IMR-90 (cell line): ENCODE data around the gene CENPA. TPM values are rescaled to one million over a fixed set of nuclear protein-coding genes. Genes with fewer than 3 reads are reported as not detected.

ENCODE experiments used
- ATAC-seq: fragments of 200-7000 bp; cut with Tn5 transposase; 2 replicates; pipeline ENCODE4 v1.9.1; 2020; ENCODE audit warnings: low read depth, mild to moderate bottlenecking, moderate library complexity
- BruUV-seq: library from RNA; stranded (reverse); fragments of 400-500 nt; replicated peaks from 2 replicates; lab custom pipeline; 2021; lab: Mats Ljungman, UMichigan
- CTCF ChIA-PET: fragments of 300-600 bp; formaldehyde crosslinking; extraction: SDS; loops from one replicate; lab custom pipeline; 2021; ENCODE audit warnings: antibody characterized with exemption; lab: Yijun Ruan, JAX
- POLR2A ChIA-PET: fragments of 300-600 bp; sonication (Branson Sonifier 250); formaldehyde crosslinking; loops from one replicate; lab custom pipeline; 2022; ENCODE audit warnings: antibody characterized with exemption; ENCODE audit not compliant: unreplicated experiment; lab: Charles Lee
- DNase-seq: peaks from one replicate; pipeline ENCODE4 v3.0.0; 2013
- H2AFZ ChIP-seq: replicated peaks from 2 replicates; pipeline ENCODE3; 2013; ENCODE audit warnings: low read length, mild to moderate bottlenecking; ENCODE audit not compliant: poor library complexity
- H2AK5ac ChIP-seq: 2 replicates; pipeline ENCODE4 v1.6.1; 2013; ENCODE audit warnings: low read depth, low read length, inconsistent platforms
- H2AK9ac ChIP-seq: replicated peaks from 2 replicates; pipeline ENCODE3; 2013; ENCODE audit warnings: mild to moderate bottlenecking, low read depth, low read length, moderate library complexity; ENCODE audit not compliant: poor library complexity
- H2BK120ac ChIP-seq: 2 replicates; pipeline ENCODE4 v1.6.1; 2013; ENCODE audit warnings: low read depth, low read length, inconsistent platforms
- H2BK15ac ChIP-seq: 3 replicates; pipeline ENCODE4 v1.6.1; 2013; ENCODE audit warnings: low read depth, low read length, inconsistent platforms
- H2BK20ac ChIP-seq: 2 replicates; pipeline ENCODE4 v1.6.1; 2013; ENCODE audit warnings: low read depth, mild to moderate bottlenecking, inconsistent platforms, low read length, moderate library complexity
- H2BK5ac ChIP-seq: 2 replicates; pipeline ENCODE4 v1.6.1; 2013; ENCODE audit warnings: mild to moderate bottlenecking, low read depth, low read length, inconsistent platforms; ENCODE audit not compliant: poor library complexity, severe bottlenecking
- H3K14ac ChIP-seq: replicated peaks from 2 replicates; pipeline ENCODE4 v1.6.1; 2013; ENCODE audit warnings: low read depth, low read length, inconsistent platforms
- H3K18ac ChIP-seq: 2 replicates; pipeline ENCODE4 v1.6.1; 2013; ENCODE audit warnings: low read depth, low read length, control low read depth
- H3K23ac ChIP-seq: 2 replicates; pipeline ENCODE4 v1.6.1; 2013; ENCODE audit warnings: low read depth, low read length, inconsistent platforms
- H3K27ac ChIP-seq: 2 replicates; pipeline ENCODE4 v1.5.1; 2013; ENCODE audit warnings: mild to moderate bottlenecking, control low read depth, low read length; ENCODE audit not compliant: insufficient read depth
- H3K27me3 ChIP-seq: 2 replicates; pipeline ENCODE4 v1.6.1; 2013; ENCODE audit warnings: low read length; ENCODE audit not compliant: control insufficient read depth, insufficient read depth
- H3K36me3 ChIP-seq: 2 replicates; pipeline ENCODE4 v1.6.1; 2013; ENCODE audit warnings: low read length, mixed read lengths; ENCODE audit not compliant: control insufficient read depth, insufficient read depth
- H3K4ac ChIP-seq: 2 replicates; pipeline ENCODE4 v1.6.1; 2013; ENCODE audit warnings: low read depth, low read length, inconsistent platforms
- H3K4me1 ChIP-seq: 2 replicates; pipeline ENCODE4 v1.6.1; 2013; ENCODE audit warnings: low read length, mixed read lengths; ENCODE audit not compliant: control insufficient read depth, insufficient read depth
- H3K4me2 ChIP-seq: 2 replicates; pipeline ENCODE4 v1.6.1; 2013; ENCODE audit warnings: low read depth, mild to moderate bottlenecking, control low read depth, low read length, moderate library complexity
- H3K4me3 ChIP-seq: 2 replicates; pipeline ENCODE4 v1.5.1; 2013; ENCODE audit warnings: low read depth, mild to moderate bottlenecking, control low read depth, low read length, moderate library complexity; ENCODE audit not compliant: insufficient read depth
- H3K56ac ChIP-seq: 2 replicates; pipeline ENCODE4 v1.6.1; 2013; ENCODE audit warnings: low read length, inconsistent platforms; ENCODE audit not compliant: insufficient read depth; ENCODE audit errors: extremely low read depth
- H3K79me1 ChIP-seq, 2 experiments: 2 replicates each; pipeline ENCODE4 v1.6.1; 2013; ENCODE audit warnings: low read length in 2 of 2, inconsistent platforms in 1 of 2, low read depth in 1 of 2
- H3K9ac ChIP-seq: 2 replicates; pipeline ENCODE4 v1.6.1; 2013; ENCODE audit warnings: low read depth, low read length, control low read depth
- H3K9me1 ChIP-seq: 2 replicates; pipeline ENCODE4 v1.6.1; 2013; ENCODE audit warnings: low read length, inconsistent platforms; ENCODE audit not compliant: insufficient read depth
- H3K9me3 ChIP-seq: 2 replicates; pipeline ENCODE4 v1.6.1; 2013; ENCODE audit warnings: low read length; ENCODE audit not compliant: control insufficient read depth, insufficient read depth
- H4K20me1 ChIP-seq: 2 replicates; pipeline ENCODE4 v1.6.1; 2013; ENCODE audit warnings: low read length, inconsistent platforms; ENCODE audit not compliant: insufficient read depth
- H4K5ac ChIP-seq: 2 replicates; pipeline ENCODE4 v1.6.1; 2013; ENCODE audit warnings: mild to moderate bottlenecking, low read depth, low read length, control low read depth
- H4K8ac ChIP-seq, 2 experiments: 2 replicates each; pipeline ENCODE4 v1.6.1; 2013; ENCODE audit warnings: low read depth in 2 of 2, low read length in 2 of 2, control low read depth in 1 of 2, inconsistent platforms in 1 of 2
- H4K91ac ChIP-seq: 2 replicates; pipeline ENCODE4 v1.6.1; 2013; ENCODE audit warnings: low read depth, low read length, inconsistent platforms; ENCODE audit not compliant: insufficient read depth
- CEBPB ChIP-seq: IDR thresholded peaks from 2 replicates; pipeline ENCODE4 v1.6.1; 2012; ENCODE audit warnings: low read depth, low read length, improper control_type of control experiment
- WGBS, 2 experiments: methylation state at CpG; one replicate each; pipeline versions ENCODE4 v1.1.5 to v1.1.7; 2013; ENCODE audit warnings: missing lambda C conversion rate in 2 of 2; ENCODE audit not compliant: insufficient read length in 1 of 2; ENCODE audit errors: extremely low coverage in 2 of 2; 5-methylcytosine and 5-hydroxymethylcytosine counted together
- dilution Hi-C: fragments of 300-500 bp; cut with HindIII; formaldehyde crosslinking; loops from one replicate; pipeline ENCODE4 v1.14.3; 2018; ENCODE audit warnings: low sequenced_read_pairs; ENCODE audit not compliant: unreplicated experiment
- in situ Hi-C: fragments of 300-500 bp; cut with MboI; formaldehyde crosslinking; loops from 3 replicates; pipeline ENCODE4 v1.14.3; 2019; ENCODE audit warnings: low sequenced_read_pairs, inconsistent platforms, mixed read lengths
- intact Hi-C: fragments of 100-400 bp; cut with micrococcal nuclease; formaldehyde crosslinking; loops from 2 replicates; pipeline ENCODE4 v1.10.0; 2022
- polyA plus RNA-seq, 3 experiments: library from polyadenylated mRNA; depleted of rRNA; stranded (reverse); fragments of >200 nt; gene quantifications; 2 replicates each; pipeline ENCODE4 v1.2.3, GENCODE V29; 2012; ENCODE audit warnings: low replicate concordance in 1 of 3
- total RNA-seq: library from RNA; depleted of rRNA; stranded (reverse); fragments of >200 nt; gene quantifications from 2 replicates; pipeline ENCODE4 v1.2.3, GENCODE V29; 2012

Gene CENPA
- total and polyA plus RNA-seq, 2 of the 4 experiments (the other 2 are of a cell fraction): 7.7 to 14.9 TPM

DNA sequence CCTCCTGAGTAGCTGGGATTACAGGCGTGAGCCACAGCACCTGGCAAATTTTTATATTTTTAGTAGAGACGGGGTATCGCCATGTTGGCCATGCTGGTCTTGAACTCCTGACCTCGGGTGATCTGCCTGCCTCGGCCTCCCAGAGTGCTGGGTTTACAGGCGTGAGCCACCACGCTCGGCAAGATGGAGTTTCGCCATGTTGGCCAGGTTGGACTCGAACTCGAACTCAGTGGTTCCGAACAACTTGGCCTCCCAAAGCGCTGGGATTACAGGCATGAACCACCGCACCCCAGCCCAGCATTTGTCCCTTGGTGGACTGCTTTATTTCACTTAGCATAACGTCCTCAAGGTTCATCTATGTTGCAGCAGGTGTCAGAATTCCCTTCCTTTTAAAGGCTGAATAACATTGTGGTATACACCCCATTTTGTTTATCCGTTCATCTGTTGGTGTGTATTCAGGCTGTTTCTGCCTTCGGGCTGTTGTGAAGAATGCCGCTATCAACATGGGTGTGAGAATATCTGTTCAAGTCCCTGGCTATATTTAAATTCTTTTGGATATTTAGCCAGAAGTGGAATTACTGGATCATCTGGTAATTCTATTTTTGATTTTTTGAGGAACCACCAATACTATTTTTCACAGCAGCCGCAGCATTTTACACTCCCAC, 1.2 kb upstream of the CENPA start:
- Histone ChIP-seq H3K27me3 (no peaks in the 10 kb centered on the region), H3K79me1 (peaks cover 20 to 27% of the 10 kb centered on the region in 2 experiments), H3K14ac (no peak overlapping the region), H2AK5ac (no peak overlapping the region), H3K56ac (no peak overlapping the region), H3K4me2 (no peak overlapping the region), H2AK9ac (peak overlapping the region; percentile 78), H4K20me1 (no peaks in the 10 kb centered on the region; the same call in 1 of the 2 replicates), H3K9me1 (no peaks in the 10 kb centered on the region), H3K18ac (no peak overlapping the region), H3K4ac (no peak overlapping the region; the same call in 1 of the 2 replicates), H4K91ac (no peak overlapping the region), H4K8ac (no peak overlapping the region), H3K4me1 (0 out of 2 replicates have a peak, but pooled peaks cover 2% of the 10 kb centered on the region), H3K9me3 (no peaks in the 10 kb centered on the region), H2AFZ (no peak overlapping the region), H4K5ac (no peak overlapping the region), H3K36me3 (peaks cover 14% of the 10 kb centered on the region), H3K23ac (no peak overlapping the region), H2BK15ac (no peak overlapping the region), H3K9ac (no peak overlapping the region), H2BK5ac (no peak overlapping the region), H2BK120ac (no peak overlapping the region), H3K4me3 (no peak overlapping the region), H2BK20ac (no peak overlapping the region), H3K27ac (no peak overlapping the region)
- dilution Hi-C loops: no loop called here
- ATAC-seq (no peak), DNase-seq (no peak)
- POLR2A ChIA-PET: no interaction called here
- 97% methylated on average over 12 of the region's 19 CpGs; no CpG with 5 or more reads in 1 of the 2 experiments for WGBS, 2 experiments
- intact Hi-C loops: no loop called here
- CTCF ChIA-PET: no interaction called here
- no TSS peak for BruUV-seq
- in situ Hi-C loops: no loop called here
- TF ChIP-seq CEBPB: no peak
